ENCODE data around the gene CDH23. TPM values are rescaled to one million over a fixed set of nuclear protein-coding genes. Genes with fewer than 3 reads are reported as not detected.

CDH23 gene
- total and polyA plus RNA-seq, 2 donors from 2014 or later: 1.1 to 6.4 TPM

DNA sequence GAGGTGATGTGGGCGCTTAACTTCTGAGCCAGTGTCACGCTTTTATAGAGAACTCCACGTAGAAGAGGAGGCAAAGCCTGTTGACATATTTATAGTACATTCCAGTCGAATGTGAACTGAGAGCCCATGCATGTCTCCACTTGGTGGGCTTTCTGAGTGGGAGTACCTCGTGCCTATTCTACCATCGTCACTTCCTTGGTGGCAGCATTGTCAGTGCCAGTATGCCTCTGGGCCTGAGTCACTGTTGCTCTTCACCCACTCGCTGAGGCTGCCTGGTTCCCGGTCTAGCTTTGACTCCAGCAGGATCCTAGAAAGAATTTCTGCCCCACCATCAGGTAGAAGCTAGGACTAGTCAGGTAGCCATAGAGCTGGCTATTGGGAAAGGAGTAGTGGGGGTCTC, 30.0 kb upstream of the CDH23 start:
- H3K27ac ChIP-seq (ENCODE audit: low read depth in 2 of 2, low read length in 2 of 2): no peak overlapping the region
- intact Hi-C loops (cut with DNase I): no loop called here
- FAIRE-seq: no peak

GRCh38 chr10:71367271-71367670, 29.4 kb upstream of the CDH23 start:
- Histone ChIP-seq H3K27me3 (ENCODE audit: control insufficient read depth, insufficient read depth, low read length) (no peaks in the 10 kb centered on the region), H3K36me3 (ENCODE audit: control insufficient read depth in 2 of 3, insufficient read depth in 3 of 3, low read length in 3 of 3) (peaks cover 0 to 4% (median 2%) of the 10 kb centered on the region in 3 donors), H3K9me3 (ENCODE audit: control insufficient read depth in 2 of 3, insufficient read depth in 1 of 3, low read length in 3 of 3) (no peaks in the 10 kb centered on the region), H3K4me1 (ENCODE audit: control insufficient read depth in 2 of 3, insufficient read depth in 2 of 3, low read depth in 1 of 3, low read length in 3 of 3) (no peaks in the 10 kb centered on the region), H3K4me3 (ENCODE audit: low read length in 3 of 3) (no peak overlapping the region), H3K27ac (ENCODE audit: low read depth in 2 of 2, low read length in 2 of 2) (no peak overlapping the region), H3K9ac (ENCODE audit: low read length in 3 of 3) (no peak overlapping the region)
- intact Hi-C loops (cut with DNase I): no loop called here
- TF ChIP-seq, protein P1, sequence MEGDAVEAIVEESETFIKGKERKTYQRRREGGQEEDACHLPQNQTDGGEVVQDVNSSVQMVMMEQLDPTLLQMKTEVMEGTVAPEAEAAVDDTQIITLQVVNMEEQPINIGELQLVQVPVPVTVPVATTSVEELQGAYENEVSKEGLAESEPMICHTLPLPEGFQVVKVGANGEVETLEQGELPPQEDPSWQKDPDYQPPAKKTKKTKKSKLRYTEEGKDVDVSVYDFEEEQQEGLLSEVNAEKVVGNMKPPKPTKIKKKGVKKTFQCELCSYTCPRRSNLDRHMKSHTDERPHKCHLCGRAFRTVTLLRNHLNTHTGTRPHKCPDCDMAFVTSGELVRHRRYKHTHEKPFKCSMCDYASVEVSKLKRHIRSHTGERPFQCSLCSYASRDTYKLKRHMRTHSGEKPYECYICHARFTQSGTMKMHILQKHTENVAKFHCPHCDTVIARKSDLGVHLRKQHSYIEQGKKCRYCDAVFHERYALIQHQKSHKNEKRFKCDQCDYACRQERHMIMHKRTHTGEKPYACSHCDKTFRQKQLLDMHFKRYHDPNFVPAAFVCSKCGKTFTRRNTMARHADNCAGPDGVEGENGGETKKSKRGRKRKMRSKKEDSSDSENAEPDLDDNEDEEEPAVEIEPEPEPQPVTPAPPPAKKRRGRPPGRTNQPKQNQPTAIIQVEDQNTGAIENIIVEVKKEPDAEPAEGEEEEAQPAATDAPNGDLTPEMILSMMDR (IDR thresholded peaks at IDR 0.05; ENCODE audit: borderline replicate concordance, extremely low read depth, insufficient read depth): no peak
- DNase-seq (no peak), FAIRE-seq (no peak)

More for the DNA sequence above, 30.0 kb upstream of the CDH23 start:
- Histone ChIP-seq H3K9ac (ENCODE audit: low read length in 3 of 3) (no peak overlapping the region), H3K27me3 (ENCODE audit: control insufficient read depth, insufficient read depth, low read length) (no peaks in the 10 kb centered on the region), H3K9me3 (ENCODE audit: control insufficient read depth in 2 of 3, insufficient read depth in 1 of 3, low read length in 3 of 3) (no peaks in the 10 kb centered on the region), H3K36me3 (ENCODE audit: control insufficient read depth in 2 of 3, insufficient read depth in 3 of 3, low read length in 3 of 3) (peaks cover 0 to 4% (median 2%) of the 10 kb centered on the region in 3 donors), H3K4me1 (ENCODE audit: control insufficient read depth in 2 of 3, insufficient read depth in 2 of 3, low read depth in 1 of 3, low read length in 3 of 3) (no peaks in the 10 kb centered on the region), H3K4me3 (ENCODE audit: low read length in 3 of 3) (no peak overlapping the region)
- TF ChIP-seq, protein P1 (IDR thresholded peaks at IDR 0.05; ENCODE audit: borderline replicate concordance, extremely low read depth, insufficient read depth): no peak
- no peak for DNase-seq

- Histone ChIP-seq H3K36me3 (ENCODE audit: control insufficient read depth in 2 of 3, insufficient read depth in 3 of 3, low read length in 3 of 3) (peaks cover 0 to 2% (median 0%) of the 10 kb centered on the region in 3 donors), H3K9me3 (ENCODE audit: control insufficient read depth in 2 of 3, insufficient read depth in 1 of 3, low read length in 3 of 3) (no peaks in the 10 kb centered on the region), H3K9ac (ENCODE audit: low read length in 3 of 3) (no peak overlapping the region), H3K27ac (ENCODE audit: low read depth in 2 of 2, low read length in 2 of 2) (no peak overlapping the region), H3K27me3 (ENCODE audit: control insufficient read depth, insufficient read depth, low read length) (no peaks in the 10 kb centered on the region), H3K4me1 (ENCODE audit: control insufficient read depth in 2 of 3, insufficient read depth in 2 of 3, low read depth in 1 of 3, low read length in 3 of 3) (no peaks in the 10 kb centered on the region), H3K4me3 (ENCODE audit: low read length in 3 of 3) (no peak overlapping the region)
- intact Hi-C loops (cut with DNase I): no loop called here
- TF ChIP-seq, protein P1 (IDR thresholded peaks at IDR 0.05; ENCODE audit: borderline replicate concordance, extremely low read depth, insufficient read depth): no peak
- DNase-seq (no peak), FAIRE-seq (no peak)
Measured at GRCh38 chr10:71368176-71368575, 28.5 kb upstream of the CDH23 start.

DNA sequence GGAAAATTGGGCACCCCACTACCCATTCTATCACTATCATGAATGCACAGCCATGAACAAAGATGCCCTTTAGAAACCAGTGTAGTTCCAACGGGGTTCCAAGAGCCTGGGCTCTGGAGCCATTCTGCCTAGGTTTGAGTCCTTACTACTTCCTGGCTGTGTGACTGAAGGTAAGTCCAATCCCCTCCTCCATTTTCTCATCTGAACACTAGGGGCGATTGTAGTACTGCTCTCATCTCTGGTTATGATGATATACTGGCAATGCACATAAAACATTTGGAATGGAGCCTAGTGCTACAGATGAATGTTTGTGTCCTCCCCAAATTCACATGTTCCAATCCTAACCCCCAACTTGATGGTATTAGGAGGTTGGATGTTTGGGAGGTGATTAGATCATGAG, 28.1 kb upstream of the CDH23 start:
- Histone ChIP-seq H3K9ac (ENCODE audit: low read length in 3 of 3) (no peak overlapping the region), H3K27ac (ENCODE audit: low read depth in 2 of 2, low read length in 2 of 2) (no peak overlapping the region), H3K27me3 (ENCODE audit: control insufficient read depth, insufficient read depth, low read length) (no peaks in the 10 kb centered on the region), H3K4me1 (ENCODE audit: control insufficient read depth in 2 of 3, insufficient read depth in 2 of 3, low read depth in 1 of 3, low read length in 3 of 3) (no peaks in the 10 kb centered on the region), H3K4me3 (ENCODE audit: low read length in 3 of 3) (no peak overlapping the region), H3K36me3 (ENCODE audit: control insufficient read depth in 2 of 3, insufficient read depth in 3 of 3, low read length in 3 of 3) (peaks cover 0 to 2% (median 0%) of the 10 kb centered on the region in 3 donors), H3K9me3 (ENCODE audit: control insufficient read depth in 2 of 3, insufficient read depth in 1 of 3, low read length in 3 of 3) (no peaks in the 10 kb centered on the region)
- FAIRE-seq (no peak), DNase-seq (no peak)
- TF ChIP-seq, protein P1 (IDR thresholded peaks at IDR 0.05; ENCODE audit: borderline replicate concordance, extremely low read depth, insufficient read depth): no peak
- intact Hi-C loops (cut with DNase I): no loop called here

Data from kidney (tissue), 14 donors.